Stimulated activated effector memory CD8-positive, alpha-beta T cell treated with anti-CD3 and anti-CD28 coated beads, Interleukin-12 subunit alpha, Interleukin-12 subunit beta, amount 100 ng/mL, for 72 hours (primary cell): ENCODE data around the gene VPS13A.
A peak's percentile ranks its signal among the peaks of the same experiment; 100 is the strongest.

Experiments
- ATAC-seq: fragments of 150-1000 bp; cut with Tn5 transposase; 2 replicates; pipeline ENCODE4 v1.10.0; 2021
- DNase-seq, 2 donors: peaks; one replicate each; pipeline ENCODE4 v3.0.0; 2021 to 2022; ENCODE audit warnings: low spot score in 2 of 2
- H3K27ac Mint-ChIP-seq: one replicate; pipeline ENCODE4 v1.8.0; 2022; ENCODE audit warnings: mild to moderate bottlenecking, mixed read lengths
- H3K36me3 Mint-ChIP-seq: one replicate; pipeline ENCODE4 v1.8.0; 2022; ENCODE audit warnings: mild to moderate bottlenecking, mixed read lengths
- H3K4me1 Mint-ChIP-seq: one replicate; pipeline ENCODE4 v1.8.0; 2022; ENCODE audit warnings: mixed read lengths
- H3K4me3 Mint-ChIP-seq: one replicate; pipeline ENCODE4 v1.8.0; 2022; ENCODE audit warnings: mild to moderate bottlenecking, mixed read lengths
- H3K9me3 Mint-ChIP-seq: one replicate; pipeline ENCODE4 v1.8.0; 2022; ENCODE audit warnings: mixed read lengths

Gene VPS13A

GRCh38 chr9:77447646-77448045, 270.3 kb downstream of the VPS13A start:
- Mint-ChIP-seq H3K27ac (no peak overlapping the region), H3K9me3 (peaks cover 4% of the 10 kb centered on the region), H3K4me3 (no peak overlapping the region), H3K36me3 (no peaks in the 10 kb centered on the region), H3K4me1 (no peaks in the 10 kb centered on the region)
- ATAC-seq (no peak), DNase-seq (no peak)

GRCh38 chr9:77449240-77450084, 272.1 kb downstream of the VPS13A start:
- DNase-seq = no peak
- no peak for ATAC-seq
- Mint-ChIP-seq H3K4me1 (peaks cover 7% of the 10 kb centered on the region), H3K36me3 (no peaks in the 10 kb centered on the region), H3K4me3 (no peak overlapping the region), H3K27ac (no peak overlapping the region), H3K9me3 (peaks cover 4% of the 10 kb centered on the region)

GRCh38 chr9:77450085-77450475, 272.7 kb downstream of the VPS13A start:
- H3K27ac Mint-ChIP-seq = no peak overlapping the region
- no peak overlapping the region for H3K4me3 Mint-ChIP-seq

GRCh38 chr9:77451507-77451906, 274.2 kb downstream of the VPS13A start:
- ATAC-seq (no peak), DNase-seq (no peak)
- H3K36me3 Mint-ChIP-seq = no peaks in the 10 kb centered on the region
- H3K4me1 Mint-ChIP-seq = peaks cover 7% of the 10 kb centered on the region
- no peak overlapping the region for H3K4me3 Mint-ChIP-seq
- H3K9me3 Mint-ChIP-seq = peaks cover 4% of the 10 kb centered on the region
- H3K27ac Mint-ChIP-seq = no peak overlapping the region

More at GRCh38 chr9:77450085-77450475, 272.7 kb downstream of the VPS13A start:
- Mint-ChIP-seq H3K9me3 (peaks cover 4% of the 10 kb centered on the region), H3K4me1 (peaks cover 7% of the 10 kb centered on the region), H3K36me3 (no peaks in the 10 kb centered on the region)
- ATAC-seq (no peak), DNase-seq (no peak)

- H3K9me3 Mint-ChIP-seq = no peaks in the 10 kb centered on the region
- peaks cover 20% of the 10 kb centered on the region for H3K4me1 Mint-ChIP-seq
- DNase-seq = no peak
- H3K4me3 Mint-ChIP-seq = peak overlapping the region; percentile 34
- H3K36me3 Mint-ChIP-seq = no peaks in the 10 kb centered on the region
- no peak overlapping the region for H3K27ac Mint-ChIP-seq
- ATAC-seq = no peak
Observed at GRCh38 chr9:77453825-77454647, 276.7 kb downstream of the VPS13A start.

- no peaks in the 10 kb centered on the region for H3K9me3 Mint-ChIP-seq
- ATAC-seq (no peak), DNase-seq (no peak)
- peaks cover 20% of the 10 kb centered on the region for H3K4me1 Mint-ChIP-seq
- no peak overlapping the region for H3K4me3 Mint-ChIP-seq
- no peak overlapping the region for H3K27ac Mint-ChIP-seq
- H3K36me3 Mint-ChIP-seq = no peaks in the 10 kb centered on the region
Observed at GRCh38 chr9:77454663-77455062, 277.3 kb downstream of the VPS13A start.

- Mint-ChIP-seq H3K36me3 (no peaks in the 10 kb centered on the region), H3K4me3 (no peak overlapping the region), H3K27ac (no peak overlapping the region), H3K4me1 (peaks cover 20% of the 10 kb centered on the region), H3K9me3 (no peaks in the 10 kb centered on the region)
- ATAC-seq = peak; percentile 64
- DNase-seq = peak; percentile 28 to 66
Observed at GRCh38 chr9:77455312-77455927, 278.1 kb downstream of the VPS13A start.

- no peak overlapping the region for H3K27ac Mint-ChIP-seq
- DNase-seq (peak; percentile 73 to 87), ATAC-seq (peak; percentile 78)
- peaks cover 20% of the 10 kb centered on the region for H3K4me1 Mint-ChIP-seq
- no peaks in the 10 kb centered on the region for H3K9me3 Mint-ChIP-seq
- H3K4me3 Mint-ChIP-seq = no peak overlapping the region
- no peaks in the 10 kb centered on the region for H3K36me3 Mint-ChIP-seq
Observed at GRCh38 chr9:77456829-77457437, 279.6 kb downstream of the VPS13A start.

GRCh38 chr9:77457916-77458592, 280.7 kb downstream of the VPS13A start:
- Mint-ChIP-seq H3K36me3 (no peaks in the 10 kb centered on the region), H3K4me3 (no peak overlapping the region), H3K4me1 (peaks cover 20% of the 10 kb centered on the region), H3K9me3 (no peaks in the 10 kb centered on the region), H3K27ac (no peak overlapping the region)
- peak; percentile 80 for ATAC-seq
- DNase-seq = peak; percentile 34 to 76

GRCh38 chr9:77460938-77461337, 283.6 kb downstream of the VPS13A start:
- peak in 1 of 2 donors; percentile 29 for DNase-seq
- Mint-ChIP-seq H3K4me1 (peaks cover 13% of the 10 kb centered on the region), H3K27ac (no peak overlapping the region), H3K9me3 (no peaks in the 10 kb centered on the region), H3K4me3 (no peak overlapping the region), H3K36me3 (no peaks in the 10 kb centered on the region)
- ATAC-seq = no peak

- no peak overlapping the region for H3K4me3 Mint-ChIP-seq
- peaks cover 9% of the 10 kb centered on the region for H3K4me1 Mint-ChIP-seq
- ATAC-seq (no peak), DNase-seq (peak in 1 of 2 donors; percentile 36)
- H3K9me3 Mint-ChIP-seq = no peaks in the 10 kb centered on the region
- no peak overlapping the region for H3K27ac Mint-ChIP-seq
- H3K36me3 Mint-ChIP-seq = no peaks in the 10 kb centered on the region
Observed at GRCh38 chr9:77462066-77462465, 284.7 kb downstream of the VPS13A start.

- H3K27ac Mint-ChIP-seq = no peak overlapping the region
- ATAC-seq (no peak), DNase-seq (peak in 1 of 2 donors; percentile 17)
- no peaks in the 10 kb centered on the region for H3K36me3 Mint-ChIP-seq
- H3K9me3 Mint-ChIP-seq = no peaks in the 10 kb centered on the region
- H3K4me3 Mint-ChIP-seq = no peak overlapping the region
- H3K4me1 Mint-ChIP-seq = peaks cover 2% of the 10 kb centered on the region
Observed at GRCh38 chr9:77463151-77463550, 285.8 kb downstream of the VPS13A start.

GRCh38 chr9:77464661-77465060, 287.3 kb downstream of the VPS13A start:
- ATAC-seq = no peak
- no peaks in the 10 kb centered on the region for H3K4me1 Mint-ChIP-seq
- H3K27ac Mint-ChIP-seq = no peak overlapping the region
- no peaks in the 10 kb centered on the region for H3K9me3 Mint-ChIP-seq
- H3K36me3 Mint-ChIP-seq = no peaks in the 10 kb centered on the region
- no peak overlapping the region for H3K4me3 Mint-ChIP-seq
- peak in 1 of 2 donors; percentile 29 for DNase-seq

GRCh38 chr9:77469515-77470231, 292.3 kb downstream of the VPS13A start:
- Mint-ChIP-seq H3K9me3 (no peaks in the 10 kb centered on the region), H3K27ac (no peak overlapping the region)

More at GRCh38 chr9:77469515-77470231, 292.3 kb downstream of the VPS13A start:
- no peaks in the 10 kb centered on the region for H3K36me3 Mint-ChIP-seq
- H3K4me3 Mint-ChIP-seq = no peak overlapping the region
- no peaks in the 10 kb centered on the region for H3K4me1 Mint-ChIP-seq
- DNase-seq = no peak
- ATAC-seq = no peak
